ENCODE measurements around the gene NATD1. TPM values are rescaled to one million over a fixed set of nuclear protein-coding genes. Genes with fewer than 3 reads are reported as not detected.

The NATD1 gene
- total and polyA plus RNA-seq, 2 of the 8 experiments (the other 6 are each of a cell fraction or from before 2014, with no cell fraction given) = 5.4 to 8.4 TPM

GRCh38 chr17:21272881-21273792, 19.9 kb upstream of the NATD1 start (continued):
- TF ChIP-seq CHD7 (IDR thresholded peaks at IDR 0.05; ENCODE audit: insufficient replicate concordance, low read length) (no peak), MAFK (IDR thresholded peaks at IDR 0.05; ENCODE audit: low read depth, low read length) (no peak), HDAC2 (IDR thresholded peaks at IDR 0.05; ENCODE audit: borderline replicate concordance in 1 of 2, low read depth in 2 of 2, low read length in 2 of 2) (no peak), POU5F1 (IDR thresholded peaks at IDR 0.05; ENCODE audit: low read depth, low read length) (no peak)
